SK-N-SH (cell line): Measurements from ENCODE around the gene FRAS1. TPM values are rescaled to one million over a fixed set of nuclear protein-coding genes. Genes with fewer than 3 reads are reported as not detected.

Experiments used
- CTCF ChIA-PET: fragments of 300-600, 350-600 bp; formaldehyde crosslinking; extraction: SDS; loops from one replicate; lab custom pipeline; 2021; lab: Yijun Ruan, JAX
- POLR2A ChIA-PET: fragments of 350-600 bp; sonication (Branson Sonifier 250); formaldehyde crosslinking; extraction: SDS; loops from one replicate; lab custom pipeline; 2020; ENCODE audit warnings: antibody characterized with exemption, inconsistent platforms; lab: Yijun Ruan, JAX
- DNase-seq: peaks from one replicate; pipeline ENCODE4 v3.0.0; 2012
- H2AFZ ChIP-seq: fragments of 200-600 bp; sonication (generic); 2 replicates; pipeline ENCODE4 v1.8.1; 2016; ENCODE audit warnings: antibody characterized with exemption, mild to moderate bottlenecking, low read depth
- H3F3A ChIP-seq: fragments of 200-600 bp; sonication (generic); replicated peaks from 2 replicates; pipeline ENCODE3; 2016; ENCODE audit warnings: antibody characterized with exemption, mild to moderate bottlenecking; ENCODE audit not compliant: insufficient read depth
- H3K27ac ChIP-seq, 2 experiments: fragments of 200-500 bp in 1 of 2; fragments of 200-600 bp in 1 of 2; sonication (Bioruptor generic) in 1 of 2; sonication (generic), shearing (Covaris generic) in 1 of 2; 2 replicates each; pipeline versions ENCODE4 v1.5.1 to v1.6.1; 2014 to 2016; ENCODE audit warnings: low read depth in 2 of 2, inconsistent platforms in 1 of 2, low read length in 1 of 2, mild to moderate bottlenecking in 1 of 2, mixed read lengths in 1 of 2
- H3K27me3 ChIP-seq: fragments of 200-600 bp; sonication (generic), shearing (Covaris generic); 2 replicates; pipeline ENCODE4 v1.6.1; 2016; ENCODE audit warnings: mixed run types; ENCODE audit not compliant: insufficient read depth
- H3K36me3 ChIP-seq, 2 experiments: fragments of 200-500 bp in 1 of 2; fragments of 200-600 bp in 1 of 2; sonication (Bioruptor generic) in 1 of 2; sonication (generic) in 1 of 2; replicated peaks in 1 of 2; 2 replicates each; pipeline versions ENCODE3 to v1.5.1; 2014 to 2016; ENCODE audit warnings: low read length in 1 of 2, mild to moderate bottlenecking in 1 of 2; ENCODE audit not compliant: insufficient read depth in 2 of 2, control insufficient read depth in 1 of 2
- H3K4me1 ChIP-seq, 2 experiments: fragments of 200-500 bp in 1 of 2; fragments of 200-600 bp in 1 of 2; sonication (Bioruptor generic) in 1 of 2; sonication (generic), shearing (Covaris generic) in 1 of 2; 2 replicates each; pipeline versions ENCODE4 v1.5.1 to v1.6.1; 2014 to 2016; ENCODE audit warnings: low read depth in 1 of 2, low read length in 1 of 2, mixed run types in 1 of 2; ENCODE audit not compliant: insufficient read depth in 2 of 2, control insufficient read depth in 1 of 2
- H3K4me2 ChIP-seq: fragments of 200-600 bp; sonication (generic), shearing (Covaris generic); 2 replicates; pipeline ENCODE4 v1.6.1; 2017; ENCODE audit warnings: mixed run types
- H3K4me3 ChIP-seq, 2 experiments: fragments of 200-500 bp in 1 of 2; fragments of 200-600 bp in 1 of 2; sonication (Bioruptor generic) in 1 of 2; sonication (generic), shearing (Covaris generic) in 1 of 2; 2 replicates each; pipeline versions ENCODE4 v1.5.1 to v1.8.1; 2014 to 2016; ENCODE audit warnings: low read depth in 2 of 2, inconsistent platforms in 1 of 2, low read length in 1 of 2, mild to moderate bottlenecking in 1 of 2, mixed read lengths in 1 of 2, moderate library complexity in 1 of 2
- H3K79me2 ChIP-seq: fragments of 200-600 bp; sonication (generic); 2 replicates; pipeline ENCODE4 v1.8.1; 2017; ENCODE audit warnings: mild to moderate bottlenecking; ENCODE audit not compliant: insufficient read depth
- H3K9ac ChIP-seq: fragments of 200-600 bp; sonication (generic); 2 replicates; pipeline ENCODE4 v1.6.1; 2017; ENCODE audit warnings: mixed run types
- H3K9me2 ChIP-seq: fragments of 200-600 bp; sonication (generic); 2 replicates; pipeline ENCODE4 v1.6.1; 2017; ENCODE audit warnings: mixed run types
- H3K9me3 ChIP-seq: fragments of 200-600 bp; sonication (generic); 2 replicates; pipeline ENCODE4 v1.6.1; 2017; ENCODE audit warnings: mixed run types, mild to moderate bottlenecking, moderate library complexity
- H4K20me1 ChIP-seq: fragments of 200-600 bp; sonication (generic); 2 replicates; pipeline ENCODE4 v1.6.1; 2017; ENCODE audit warnings: mild to moderate bottlenecking, mixed run types; ENCODE audit not compliant: insufficient read depth
- CHD2 ChIP-seq: fragments of 150-350 bp; IDR thresholded peaks from 2 replicates; pipeline ENCODE4 v1.6.1; 2018; ENCODE audit warnings: low read length; ENCODE audit not compliant: partially characterized antibody
- EP300 ChIP-seq, 2 experiments: IDR thresholded peaks; 2 replicates each; pipeline versions ENCODE4 v1.4.0 to v1.6.1; 2012; ENCODE audit warnings: borderline replicate concordance in 1 of 2, low read depth in 1 of 2, low read length in 1 of 2
- EZH2phosphoT487 ChIP-seq: fragments of 200-600 bp; sonication (generic); IDR thresholded peaks from 2 replicates; pipeline ENCODE4 v1.6.1; 2017; ENCODE audit warnings: low read depth, mixed run types, mild to moderate bottlenecking, antibody characterized with exemption, moderate library complexity, borderline replicate concordance
- FOXJ3 ChIP-seq: sonication (generic); formaldehyde crosslinking; IDR thresholded peaks from 2 replicates; pipeline ENCODE4 v1.5.1; 2020; ENCODE audit warnings: mild to moderate bottlenecking, missing genetic modification reagents
- FOXM1 ChIP-seq: IDR thresholded peaks from 2 replicates; pipeline ENCODE4 v1.4.0; 2012; ENCODE audit warnings: low read depth, mild to moderate bottlenecking
- GABPA ChIP-seq: IDR thresholded peaks from 2 replicates; pipeline ENCODE4 v1.4.0; 2012; ENCODE audit warnings: low read depth, mild to moderate bottlenecking
- JUND ChIP-seq: IDR thresholded peaks from 2 replicates; pipeline ENCODE4 v1.4.0; 2012
- MEF2A ChIP-seq: IDR thresholded peaks from 2 replicates; pipeline ENCODE4 v1.4.0; 2012; ENCODE audit warnings: low read depth, borderline replicate concordance
- POLR2AphosphoS5 ChIP-seq: IDR thresholded peaks from 2 replicates; pipeline ENCODE4 v1.6.1; 2012; ENCODE audit warnings: low read depth, low read length
- RFX5 ChIP-seq: IDR thresholded peaks from 2 replicates; pipeline ENCODE4 v1.6.1; 2012; ENCODE audit warnings: mild to moderate bottlenecking, improper control_type of control experiment, low read length
- SMC3 ChIP-seq: IDR thresholded peaks from 2 replicates; pipeline ENCODE4 v1.6.1; 2012; ENCODE audit warnings: low read depth, low read length, improper control_type of control experiment
- YY1 ChIP-seq: IDR thresholded peaks from 2 replicates; pipeline ENCODE4 v1.4.0; 2012; ENCODE audit warnings: low read depth, mild to moderate bottlenecking
- WGBS: methylation state at CpG from one replicate; pipeline ENCODE4 v1.1.6; 2017; ENCODE audit warnings: low lambda C conversion rate; 5-methylcytosine and 5-hydroxymethylcytosine counted together
- polyA plus RNA-seq, 3 experiments: library from polyadenylated mRNA; depleted of rRNA; stranded (reverse); fragments of >200 nt; gene quantifications; 2 replicates each; pipeline ENCODE4 v1.2.3, GENCODE V29; 2012
- TF ChIP-seq, protein P1 (sequence below): fragments of 150-350 bp; IDR thresholded peaks from 2 replicates; pipeline ENCODE4 v1.6.1; 2016; ENCODE audit warnings: mild to moderate bottlenecking, low read depth, low read length
- TF ChIP-seq, protein P2 (sequence below): IDR thresholded peaks from 2 replicates; pipeline ENCODE4 v1.4.0; 2012; ENCODE audit warnings: low read depth, borderline replicate concordance
- TF ChIP-seq, protein P3 (sequence below): fragments of 150-350 bp; IDR thresholded peaks from 2 replicates; pipeline ENCODE4 v1.6.1; 2017; ENCODE audit warnings: antibody characterized with exemption, low read length, low read depth, borderline replicate concordance
- TF ChIP-seq, protein P4 (sequence below): IDR thresholded peaks from 2 replicates; pipeline ENCODE4 v1.4.0; 2012; ENCODE audit warnings: low read depth

The FRAS1 gene
- polyA plus RNA-seq, 1 of the 3 experiments (the other 2 are of a cell fraction) = 8.3 TPM

DNA sequence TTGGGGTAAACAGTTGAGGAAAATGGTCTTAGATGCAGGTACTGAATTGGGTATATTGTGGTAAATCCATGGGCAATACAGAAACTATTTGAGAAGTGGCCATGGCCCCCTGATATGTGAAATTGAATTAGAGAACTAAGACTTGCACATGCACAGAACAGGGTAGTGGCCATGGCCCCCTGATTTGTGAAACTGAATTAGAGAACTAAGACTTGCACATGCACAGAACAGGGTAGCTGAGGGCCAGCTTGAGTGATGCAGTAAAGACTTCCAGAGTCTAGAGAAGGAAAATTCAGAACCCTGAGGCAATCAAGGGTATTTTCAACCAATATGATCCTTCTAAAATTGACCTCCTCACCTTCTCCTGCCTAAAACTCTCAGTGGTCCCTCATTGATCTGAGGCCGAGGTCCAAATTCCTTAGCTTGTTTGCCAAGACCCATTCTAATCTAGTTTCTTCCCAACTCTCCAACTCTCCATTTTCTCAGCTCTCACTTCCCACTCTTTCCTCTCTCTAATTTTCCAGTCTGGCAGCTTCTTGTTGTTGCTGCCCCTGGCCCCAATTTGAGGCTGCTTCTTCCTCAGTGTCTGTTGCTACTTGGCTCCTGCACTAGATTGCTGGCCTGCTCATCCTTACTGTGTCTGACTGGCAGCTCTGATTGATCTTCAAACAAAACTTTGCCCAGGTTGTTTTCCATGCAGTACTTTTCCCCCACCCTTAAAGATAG, 72.4 kb downstream of the FRAS1 start:
- no peak overlapping the region for H3K4me3 ChIP-seq
- POLR2A ChIA-PET = no interaction called here
- H3K9ac ChIP-seq = no peak overlapping the region
- H3K4me2 ChIP-seq = no peak overlapping the region
- no peak for DNase-seq
- CTCF ChIA-PET = interaction anchor here (1.5 kb wide), 1 partner anchor 70 kb away, joined by 4 read pairs; no protein-coding TSS in a partner anchor
- no peaks in the 10 kb centered on the region for H3K36me3 ChIP-seq
- H3K9me3 ChIP-seq = no peaks in the 10 kb centered on the region
- H3K27ac ChIP-seq = no peak overlapping the region
- no peaks in the 10 kb centered on the region for H3K27me3 ChIP-seq
- H3F3A ChIP-seq = no peaks in the 10 kb centered on the region
- WGBS = 86% methylated on average over 1 of the region's 1 CpG
- TF ChIP-seq, protein P1, sequence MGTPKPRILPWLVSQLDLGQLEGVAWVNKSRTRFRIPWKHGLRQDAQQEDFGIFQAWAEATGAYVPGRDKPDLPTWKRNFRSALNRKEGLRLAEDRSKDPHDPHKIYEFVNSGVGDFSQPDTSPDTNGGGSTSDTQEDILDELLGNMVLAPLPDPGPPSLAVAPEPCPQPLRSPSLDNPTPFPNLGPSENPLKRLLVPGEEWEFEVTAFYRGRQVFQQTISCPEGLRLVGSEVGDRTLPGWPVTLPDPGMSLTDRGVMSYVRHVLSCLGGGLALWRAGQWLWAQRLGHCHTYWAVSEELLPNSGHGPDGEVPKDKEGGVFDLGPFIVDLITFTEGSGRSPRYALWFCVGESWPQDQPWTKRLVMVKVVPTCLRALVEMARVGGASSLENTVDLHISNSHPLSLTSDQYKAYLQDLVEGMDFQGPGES = no peak
- TF ChIP-seq JUND = no peak
- no peak for TF ChIP-seq YY1
- TF ChIP-seq, protein P2, sequence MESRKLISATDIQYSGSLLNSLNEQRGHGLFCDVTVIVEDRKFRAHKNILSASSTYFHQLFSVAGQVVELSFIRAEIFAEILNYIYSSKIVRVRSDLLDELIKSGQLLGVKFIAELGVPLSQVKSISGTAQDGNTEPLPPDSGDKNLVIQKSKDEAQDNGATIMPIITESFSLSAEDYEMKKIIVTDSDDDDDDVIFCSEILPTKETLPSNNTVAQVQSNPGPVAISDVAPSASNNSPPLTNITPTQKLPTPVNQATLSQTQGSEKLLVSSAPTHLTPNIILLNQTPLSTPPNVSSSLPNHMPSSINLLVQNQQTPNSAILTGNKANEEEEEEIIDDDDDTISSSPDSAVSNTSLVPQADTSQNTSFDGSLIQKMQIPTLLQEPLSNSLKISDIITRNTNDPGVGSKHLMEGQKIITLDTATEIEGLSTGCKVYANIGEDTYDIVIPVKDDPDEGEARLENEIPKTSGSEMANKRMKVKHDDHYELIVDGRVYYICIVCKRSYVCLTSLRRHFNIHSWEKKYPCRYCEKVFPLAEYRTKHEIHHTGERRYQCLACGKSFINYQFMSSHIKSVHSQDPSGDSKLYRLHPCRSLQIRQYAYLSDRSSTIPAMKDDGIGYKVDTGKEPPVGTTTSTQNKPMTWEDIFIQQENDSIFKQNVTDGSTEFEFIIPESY = no peak
- TF ChIP-seq SMC3 = no peak
- TF ChIP-seq FOXJ3 (CRISPR knock-in tag) = no peak
- TF ChIP-seq FOXM1 = no peak
- TF ChIP-seq EP300 (IDR thresholded peaks at IDR 0.05; ENCODE audit: borderline replicate concordance in 1 of 2, low read depth in 1 of 2, low read length in 1 of 2) = no peak
- TF ChIP-seq, protein P3, sequence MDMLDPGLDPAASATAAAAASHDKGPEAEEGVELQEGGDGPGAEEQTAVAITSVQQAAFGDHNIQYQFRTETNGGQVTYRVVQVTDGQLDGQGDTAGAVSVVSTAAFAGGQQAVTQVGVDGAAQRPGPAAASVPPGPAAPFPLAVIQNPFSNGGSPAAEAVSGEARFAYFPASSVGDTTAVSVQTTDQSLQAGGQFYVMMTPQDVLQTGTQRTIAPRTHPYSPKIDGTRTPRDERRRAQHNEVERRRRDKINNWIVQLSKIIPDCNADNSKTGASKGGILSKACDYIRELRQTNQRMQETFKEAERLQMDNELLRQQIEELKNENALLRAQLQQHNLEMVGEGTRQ = no peak
- TF ChIP-seq MEF2A = no peak
- no peak for TF ChIP-seq RFX5
- no peak for TF ChIP-seq GABPA
- TF ChIP-seq POLR2AphosphoS5 = no peak
- no peak for TF ChIP-seq CHD2
- TF ChIP-seq, protein P4, sequence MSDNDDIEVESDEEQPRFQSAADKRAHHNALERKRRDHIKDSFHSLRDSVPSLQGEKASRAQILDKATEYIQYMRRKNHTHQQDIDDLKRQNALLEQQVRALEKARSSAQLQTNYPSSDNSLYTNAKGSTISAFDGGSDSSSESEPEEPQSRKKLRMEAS = no peak
- TF ChIP-seq EZH2phosphoT487 = no peak
- no peaks in the 10 kb centered on the region; a peak in 1 of 4 replicates for H3K4me1 ChIP-seq
- no peaks in the 10 kb centered on the region for H4K20me1 ChIP-seq
- no peaks in the 10 kb centered on the region for H3K9me2 ChIP-seq
- peaks cover 4% of the 10 kb centered on the region; the same call in 1 of the 2 replicates for H3K79me2 ChIP-seq
- H2AFZ ChIP-seq = no peak overlapping the region
